SKM-1 treated with dmso at 0.1 percent for 144 hours (cell line): ENCODE results near the gene ALOX12B.
"Not testable (repeated sequence)": the region's sequence is repeated elsewhere in the genome, so short reads cannot be mapped to it uniquely, and the experiment has no call there.

ENCODE experiments used
- DNase-seq: peaks from one replicate; lab custom pipeline; 2025; ENCODE audit not compliant: unreplicated experiment; lab: John Stamatoyannopoulos, UW

Gene ALOX12B

DNA sequence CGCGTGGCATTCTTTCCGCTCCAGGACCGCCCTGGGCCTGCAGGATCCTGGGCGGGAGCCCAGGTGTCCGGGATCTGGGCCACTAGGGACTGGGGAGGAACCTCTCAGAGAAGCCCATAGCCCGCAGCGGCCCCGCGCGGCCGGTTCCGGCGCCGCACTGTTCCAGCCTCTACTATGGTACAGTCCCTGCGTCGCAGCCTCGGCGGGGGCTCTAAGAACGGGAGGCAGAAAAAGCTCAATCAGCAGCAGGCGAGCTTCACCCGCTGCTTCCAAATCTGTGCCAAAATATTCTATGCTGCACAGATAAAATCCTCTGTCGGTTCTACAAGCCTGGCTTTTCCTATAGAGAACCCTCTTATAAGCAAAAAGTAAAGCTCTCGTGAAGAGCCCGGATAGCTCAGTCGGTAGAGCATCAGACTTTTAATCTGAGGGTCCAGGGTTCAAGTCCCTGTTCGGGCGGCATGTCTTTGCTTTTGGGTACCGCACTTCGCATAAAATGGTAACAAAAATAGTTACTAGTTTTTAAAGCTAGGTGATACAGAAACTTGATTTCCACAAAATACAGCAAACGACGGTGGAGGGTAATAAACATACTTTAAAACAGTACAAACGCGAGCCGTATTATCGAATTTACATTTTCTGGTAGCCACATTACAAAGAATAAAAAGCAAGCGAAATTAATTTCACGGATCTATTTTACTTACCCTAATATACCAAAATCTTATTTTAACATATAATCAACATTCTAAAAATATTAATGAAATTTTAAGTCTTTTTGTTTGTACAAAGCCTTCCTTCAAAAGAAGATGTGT, 31.5 kb upstream of the ALOX12B start:
- peak; percentile 43 for DNase-seq

DNA sequence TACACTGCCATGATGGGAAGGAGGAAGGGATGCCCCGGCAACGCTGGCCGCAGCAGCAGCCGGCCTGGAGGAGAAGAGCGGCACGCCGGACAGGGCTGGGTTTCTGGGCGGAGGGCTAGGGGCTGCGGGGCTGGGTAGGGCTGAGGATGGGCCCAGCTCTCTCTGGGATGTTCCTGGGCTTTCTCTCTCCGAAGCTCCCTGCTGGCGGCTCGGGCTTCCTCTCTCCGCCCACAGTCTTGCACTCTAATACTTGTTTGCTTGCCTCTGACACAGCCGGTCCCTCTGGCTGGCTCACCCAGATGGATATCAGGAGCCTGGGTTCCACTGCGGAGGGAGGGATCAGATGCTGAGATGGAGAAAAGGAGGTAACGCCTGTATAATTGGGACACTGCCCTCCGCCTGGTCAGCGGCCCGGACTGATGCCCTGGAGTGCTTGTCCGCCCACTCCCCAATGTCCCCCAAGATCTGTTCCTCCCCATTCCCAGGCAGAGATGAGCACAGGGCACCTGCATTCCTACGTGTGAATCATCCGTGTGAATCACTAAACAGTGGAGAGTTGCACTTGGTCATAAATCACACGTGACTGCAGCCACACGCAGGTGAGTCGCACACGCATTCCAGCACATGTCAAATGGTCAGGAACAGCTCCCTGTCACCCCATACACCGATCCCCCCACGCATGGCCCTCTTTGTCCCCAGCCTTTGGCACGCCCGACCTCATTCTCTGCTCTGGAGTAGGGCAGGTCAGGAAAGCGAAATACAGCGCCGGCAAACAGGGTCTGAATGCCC, 30.7 kb upstream of the ALOX12B start, which contains the start of gene ALOXE3:
TSS of gene ALOXE3 (minus strand) at position 535 of the 789 bp plus-strand sequence. CDS start at position 11, 524 bp downstream.
- no peak for DNase-seq

DNA sequence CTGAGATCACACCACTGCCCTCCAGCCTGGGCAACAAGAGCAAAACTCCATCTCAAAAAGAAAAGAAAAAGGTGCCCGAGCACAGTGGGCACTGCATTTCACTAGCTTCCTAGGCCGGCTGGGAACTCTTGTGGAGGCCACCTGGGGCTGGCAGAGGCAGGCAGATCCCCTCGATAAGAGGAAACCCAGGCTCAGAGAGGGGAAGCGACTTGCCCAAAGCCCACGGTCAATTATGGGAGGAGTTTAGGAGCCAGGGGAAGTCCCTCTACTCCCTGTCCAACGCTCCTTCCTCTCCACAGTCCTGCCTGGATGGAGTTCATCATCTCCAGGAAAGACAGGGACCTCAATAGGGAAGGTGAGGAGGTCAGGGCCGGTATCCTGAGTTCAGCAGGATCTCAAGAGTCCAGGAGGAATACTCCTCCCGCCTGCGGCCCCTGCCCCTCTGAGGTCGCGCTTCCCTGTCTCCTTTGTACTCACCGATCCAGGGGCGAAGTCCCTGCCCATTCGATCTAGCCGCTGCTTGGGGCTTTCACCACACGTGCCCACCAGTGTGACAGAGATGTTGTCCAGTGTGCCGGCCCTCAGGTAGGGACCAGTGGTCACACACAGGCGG, 30.0 kb upstream of the ALOX12B start:
- DNase-seq: no peak

DNA sequence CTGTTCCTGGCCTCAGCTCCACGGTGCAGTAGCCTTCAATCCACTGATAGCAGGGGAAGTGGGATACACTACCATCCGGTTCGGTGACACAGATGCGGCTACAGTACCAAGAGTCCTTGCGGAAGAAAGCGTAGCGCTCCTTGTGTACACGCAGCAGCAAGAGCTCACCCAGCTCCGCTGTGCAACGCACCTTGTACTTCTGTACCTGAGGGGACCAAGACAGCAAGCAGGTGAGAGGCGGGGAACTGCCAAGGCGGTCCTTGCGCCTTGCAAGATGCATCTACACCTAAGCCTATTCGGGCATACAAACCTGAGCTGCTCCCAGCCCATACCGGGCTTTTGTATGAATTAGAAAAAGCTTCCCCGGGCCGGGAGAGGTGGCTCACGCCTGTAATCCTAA, 29.3 kb upstream of the ALOX12B start:
- no peak for DNase-seq

DNA sequence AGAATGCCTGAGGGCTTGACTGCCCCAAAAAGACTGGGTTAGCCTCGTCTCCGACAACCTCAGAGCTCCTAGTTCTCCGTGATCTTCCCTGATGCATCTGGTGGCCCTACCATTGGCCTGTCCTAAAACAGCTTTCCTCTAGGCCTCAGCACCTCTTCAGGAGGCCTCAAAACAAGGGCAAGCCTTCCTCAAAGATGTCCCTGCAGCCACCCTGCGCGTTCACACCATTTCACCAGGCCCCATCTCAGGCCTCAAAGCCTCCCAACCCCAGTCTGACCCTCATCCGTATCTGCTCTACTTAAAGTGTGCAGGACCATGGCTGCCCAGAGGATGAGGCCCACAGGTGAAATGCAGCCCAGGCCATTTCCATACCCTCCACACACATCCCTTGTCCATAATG, 23.4 kb upstream of the ALOX12B start:
- no peak for DNase-seq

DNA sequence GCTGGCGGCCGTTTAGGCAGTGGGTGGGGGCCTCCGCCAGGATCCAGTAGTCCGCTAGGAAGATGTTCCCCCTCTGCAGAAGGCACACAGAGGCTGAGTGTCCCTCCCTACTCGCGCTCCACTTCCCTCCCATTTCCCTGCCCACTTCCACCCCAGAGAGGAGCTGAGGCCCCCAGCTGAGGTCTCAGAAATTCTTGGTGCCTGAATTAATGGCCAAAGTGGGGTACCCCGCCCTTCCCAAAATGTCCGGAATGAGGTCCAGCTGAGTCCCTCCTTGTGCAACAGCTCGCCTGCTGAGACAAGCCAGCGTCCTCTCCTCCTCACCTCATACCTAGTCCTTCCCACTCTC, 22.9 kb upstream of the ALOX12B start:
- no peak for DNase-seq

DNA sequence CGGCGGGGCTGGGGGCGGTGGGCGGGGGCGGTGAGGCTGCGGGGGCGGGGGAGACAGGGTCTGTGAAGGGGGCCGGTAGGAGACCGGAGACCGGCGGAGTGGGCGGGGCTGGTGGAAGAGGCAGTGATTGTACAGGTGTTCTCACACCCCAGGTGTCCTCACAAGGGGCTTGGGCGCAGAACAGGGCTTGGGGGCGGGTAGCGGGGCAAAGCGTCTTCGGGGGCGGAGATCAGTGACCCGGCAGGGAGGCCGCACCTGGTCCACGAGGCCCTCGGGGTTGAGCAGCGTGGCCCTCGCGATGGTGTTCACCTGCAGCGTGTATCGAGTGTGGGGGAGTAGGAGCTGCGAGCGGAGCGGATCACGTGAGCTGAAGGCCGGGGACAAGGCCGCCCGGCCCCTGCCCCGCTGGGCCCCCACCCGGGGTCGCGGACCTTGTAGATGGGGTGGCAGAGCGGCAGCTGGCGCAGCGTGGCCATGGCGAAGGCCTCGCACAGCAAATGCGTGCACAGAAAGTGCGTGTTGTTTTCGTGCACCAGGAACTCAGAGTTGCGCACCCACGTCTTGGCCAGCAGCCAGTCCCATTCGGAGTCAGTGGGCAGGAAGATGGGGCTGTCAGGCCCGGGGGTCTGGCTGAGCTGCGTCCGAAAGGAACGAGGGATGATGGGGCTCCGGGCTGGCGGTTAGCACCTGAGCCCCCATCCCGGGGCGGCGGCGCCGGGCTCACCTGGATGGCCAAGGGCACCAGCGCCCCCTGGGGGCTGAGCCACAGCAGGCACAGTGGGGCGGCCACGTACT, 22.3 kb upstream of the ALOX12B start:
- no peak for DNase-seq

DNA sequence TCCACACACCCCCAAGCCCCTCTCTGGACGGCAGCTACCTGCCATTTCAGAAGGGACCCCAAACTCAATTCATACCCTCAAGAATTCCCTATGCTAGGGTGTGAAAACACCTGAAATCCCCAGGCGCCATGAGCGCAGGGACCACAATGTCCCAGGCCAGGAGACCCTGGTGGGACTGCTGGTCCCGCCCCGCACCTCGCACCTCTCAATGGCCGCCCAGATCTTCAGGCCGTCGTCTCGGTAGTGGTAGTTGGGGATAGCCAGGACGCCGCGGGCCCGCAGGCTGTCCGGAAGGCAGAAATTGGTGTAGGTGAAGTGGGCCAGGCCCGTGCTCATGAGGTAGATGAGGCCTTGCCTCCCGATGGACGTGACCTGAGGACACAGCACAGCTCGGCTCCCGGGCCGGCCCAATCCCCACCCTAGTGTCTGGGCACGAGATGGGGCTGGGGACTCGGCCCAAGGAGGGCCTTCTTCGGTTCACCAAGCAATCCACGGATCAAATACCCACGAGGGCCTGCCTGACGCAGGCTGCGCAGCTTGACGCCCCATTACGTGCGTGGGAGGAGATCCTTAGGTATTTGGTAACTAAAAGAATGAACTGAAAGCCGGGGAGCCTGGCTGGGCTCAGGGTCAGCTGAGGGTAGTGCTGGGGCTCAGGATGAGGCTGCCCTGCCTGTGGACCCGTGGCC, 21.6 kb upstream of the ALOX12B start:
- DNase-seq: no peak

DNA sequence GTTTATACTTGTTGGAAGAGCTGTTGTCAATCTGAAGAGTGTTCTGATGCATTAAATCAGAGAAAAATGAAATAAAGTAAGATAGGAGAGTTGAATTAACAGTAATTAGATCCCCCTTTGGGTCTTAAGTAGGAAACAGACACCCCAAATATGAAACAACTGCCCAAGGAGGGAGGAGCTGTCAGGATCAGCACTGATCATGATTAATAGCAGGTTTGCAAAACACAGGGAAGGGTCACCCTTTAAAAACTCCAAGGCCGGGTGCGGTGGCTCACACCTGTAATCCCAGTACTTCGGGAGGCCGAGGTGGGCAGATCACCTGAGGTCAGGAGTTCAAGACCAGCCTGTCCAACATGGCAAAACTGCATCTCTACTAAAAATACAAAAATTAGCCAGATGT, 19.5 kb upstream of the ALOX12B start:
- DNase-seq: not testable (repeated sequence)

DNA sequence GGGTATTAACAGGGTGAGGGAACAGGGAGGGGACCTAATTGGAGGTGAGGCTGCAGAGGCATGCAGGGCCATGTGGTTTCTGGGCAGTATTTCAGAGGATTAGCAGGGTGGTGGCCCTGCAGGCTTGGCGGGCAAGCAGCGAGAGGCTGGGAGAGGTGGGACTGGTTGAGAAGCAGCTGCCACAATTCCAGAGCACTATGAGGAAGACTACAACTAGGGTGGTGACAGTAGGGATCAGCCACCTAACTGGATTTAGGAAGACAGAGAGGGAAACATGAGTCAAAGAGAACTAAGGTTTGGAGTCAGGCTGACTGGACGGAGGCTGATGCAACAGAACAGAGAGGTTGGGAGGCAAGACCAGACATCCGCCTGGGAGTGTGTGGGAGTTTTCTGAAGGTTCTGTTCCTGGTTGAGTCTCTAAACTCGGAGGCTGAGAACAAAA, 18.5 kb upstream of the ALOX12B start:
- DNase-seq: no peak

DNA sequence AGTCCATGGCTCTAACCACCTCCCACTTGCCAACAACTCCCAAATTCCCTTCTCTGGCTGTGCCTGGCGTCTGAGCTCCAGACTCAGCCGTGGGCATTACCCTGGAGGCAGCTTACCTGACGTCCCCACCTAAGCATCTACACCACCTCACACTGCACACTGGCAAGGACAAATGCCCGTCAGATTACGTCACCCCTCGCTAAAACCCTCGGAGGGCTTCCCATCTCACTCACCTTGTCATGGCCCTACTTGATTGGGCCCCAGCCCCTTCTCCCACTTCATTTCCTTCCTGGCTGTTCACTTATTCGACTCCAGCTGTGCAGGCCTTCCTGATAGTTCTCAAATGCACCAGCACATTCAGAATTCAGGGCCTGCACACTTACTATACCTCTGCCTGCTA, 17.4 kb upstream of the ALOX12B start:
- DNase-seq: no peak

DNA sequence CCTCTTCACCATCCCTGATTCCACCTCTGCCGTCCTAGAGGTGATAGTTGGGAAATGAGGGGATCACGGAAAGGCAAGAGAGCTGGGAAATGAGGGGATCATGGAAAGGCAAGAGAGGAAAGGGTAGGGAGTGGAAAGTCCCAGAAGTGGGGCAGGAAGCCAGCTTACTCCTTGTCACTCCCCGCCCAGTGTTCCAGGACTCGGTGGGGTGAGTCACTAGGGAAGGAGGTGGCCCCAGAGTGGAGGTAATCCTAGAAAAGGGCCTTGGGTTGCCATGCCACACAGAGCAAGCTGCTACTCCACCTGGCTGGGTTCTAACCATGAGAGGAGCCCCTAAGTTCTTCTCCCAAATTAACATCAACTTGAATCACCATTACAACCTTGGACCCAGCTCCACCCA, 16.0 kb upstream of the ALOX12B start:
- DNase-seq: no peak

DNA sequence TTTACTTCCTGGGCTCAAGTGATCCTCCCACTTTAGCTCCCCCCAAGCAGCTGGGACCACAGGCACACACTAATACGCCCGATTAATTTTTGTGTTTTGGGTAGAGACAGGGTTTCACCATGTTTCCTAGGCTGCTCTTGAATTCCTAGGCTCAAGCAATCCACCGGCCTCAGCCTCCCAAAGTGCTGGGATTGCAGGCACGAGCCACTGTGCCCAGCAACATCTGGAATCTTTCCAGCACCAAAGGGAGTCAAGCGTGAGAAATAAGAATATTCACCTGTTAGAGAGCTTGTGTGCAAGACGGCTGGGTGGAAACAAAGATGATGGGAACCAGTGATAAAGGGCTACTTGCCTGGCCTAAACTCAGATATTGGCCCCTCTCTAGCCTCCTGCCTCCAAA, 14.2 kb upstream of the ALOX12B start:
- DNase-seq: no peak

DNA sequence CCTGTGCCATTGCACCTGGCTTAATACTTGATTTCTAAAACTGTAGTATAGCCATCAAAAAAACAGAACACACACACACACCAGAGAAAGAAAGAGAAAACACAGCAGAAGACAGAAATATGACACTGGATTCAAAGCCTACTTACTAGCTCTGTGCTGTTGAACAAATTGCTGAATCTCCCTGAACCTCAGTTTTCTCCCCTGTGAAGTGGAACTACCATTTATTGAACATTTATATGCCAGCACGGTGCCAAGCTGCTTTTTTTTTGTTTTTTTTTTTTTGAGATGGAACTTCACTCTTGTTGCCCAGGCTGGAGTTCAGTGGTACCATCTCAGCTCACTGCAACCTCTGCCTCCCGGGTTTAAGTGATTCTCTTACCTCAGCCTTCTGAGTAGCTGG, 13.2 kb upstream of the ALOX12B start:
- DNase-seq: no peak

DNA sequence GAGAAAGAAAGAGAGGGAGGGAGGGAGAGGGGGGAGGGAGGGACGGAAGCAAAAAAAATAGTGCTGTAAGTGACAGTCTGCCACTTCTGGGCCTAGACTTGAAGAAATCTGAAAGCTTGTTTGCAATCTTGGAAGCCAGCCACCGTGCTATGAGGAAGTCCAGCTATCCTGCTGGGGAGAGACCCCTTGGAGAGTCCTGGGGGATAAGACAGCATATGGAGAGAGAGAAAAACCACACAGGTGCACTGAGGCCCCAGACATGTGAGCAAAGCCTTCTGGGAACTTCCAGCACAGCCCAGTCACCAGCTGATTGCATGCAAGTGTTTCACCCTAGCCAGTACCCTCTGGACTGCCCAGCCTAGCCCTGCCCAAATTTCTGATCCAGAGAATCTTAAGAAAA, 12.6 kb upstream of the ALOX12B start:
- DNase-seq: no peak

DNA sequence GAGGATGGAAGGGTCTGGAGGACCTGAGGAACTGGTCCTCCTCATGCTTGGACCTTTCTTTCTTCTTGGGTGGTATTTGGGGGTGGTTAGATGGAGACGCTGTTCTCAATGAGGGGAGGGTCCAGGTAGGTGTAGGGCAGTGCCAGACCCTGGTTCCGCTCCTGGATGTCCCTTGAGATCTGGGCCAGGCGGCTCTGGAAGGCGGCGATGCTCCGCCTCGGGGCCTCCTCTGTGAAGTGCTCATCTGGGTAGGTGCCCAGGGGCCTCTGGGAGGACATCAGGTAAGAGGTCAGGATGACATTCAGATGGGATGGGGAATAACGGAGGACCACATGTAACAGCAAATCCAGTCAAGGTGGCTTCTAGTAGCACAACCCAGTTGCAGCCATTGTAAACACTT, 9.0 kb upstream of the ALOX12B start:
- DNase-seq: no peak

DNA sequence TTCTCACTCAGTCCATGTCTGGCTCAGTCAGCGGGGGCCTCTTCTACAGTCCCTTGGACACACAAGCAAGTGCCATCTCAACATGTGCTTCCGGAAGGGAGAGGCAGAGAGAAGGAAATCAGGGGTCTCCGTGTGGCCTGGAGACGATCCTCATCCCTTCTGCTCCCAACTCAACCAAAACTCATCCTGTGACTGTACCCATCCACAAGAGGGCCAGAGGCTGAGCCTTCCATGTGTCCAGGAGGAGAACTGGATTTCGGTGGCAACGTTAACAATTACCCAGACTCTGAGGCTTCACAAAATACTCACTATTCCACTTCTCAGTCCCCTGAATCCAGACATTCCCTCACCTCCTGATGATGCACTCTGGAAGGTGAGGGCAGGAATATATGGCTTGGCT, 7.8 kb upstream of the ALOX12B start:
- DNase-seq: no peak

DNA sequence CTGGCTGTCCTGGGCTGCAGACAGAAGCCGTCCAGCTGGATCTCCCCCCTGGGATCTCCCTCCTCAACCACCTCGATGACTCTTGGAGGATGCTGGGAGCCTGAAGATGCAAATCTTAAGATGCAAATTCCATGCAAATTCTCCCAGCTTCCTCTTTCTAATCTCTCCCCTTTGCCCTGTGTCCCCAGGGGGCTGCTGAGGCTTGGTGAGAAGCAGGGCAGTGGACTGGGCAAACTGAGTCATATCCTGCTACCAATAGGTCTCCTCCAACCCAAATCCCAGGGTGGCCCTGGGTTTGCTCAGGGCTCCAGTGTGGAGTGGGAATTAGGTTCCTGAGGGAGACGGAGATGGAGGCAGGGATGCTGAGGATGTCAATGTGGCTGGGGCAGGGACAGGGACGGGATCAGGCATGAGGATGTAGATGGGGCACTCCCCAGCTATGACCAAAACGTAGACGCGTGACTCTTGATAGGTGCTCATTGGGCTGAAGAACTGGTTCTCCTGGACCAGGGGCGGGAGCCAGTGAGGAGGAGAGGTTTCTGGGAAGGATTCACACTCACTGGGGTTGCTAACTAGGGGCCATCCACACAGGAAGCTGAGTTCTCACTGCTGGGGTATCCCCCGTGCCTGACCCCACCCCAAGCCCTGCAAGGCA, 3.6 kb upstream of the ALOX12B start:
- DNase-seq: no peak

DNA sequence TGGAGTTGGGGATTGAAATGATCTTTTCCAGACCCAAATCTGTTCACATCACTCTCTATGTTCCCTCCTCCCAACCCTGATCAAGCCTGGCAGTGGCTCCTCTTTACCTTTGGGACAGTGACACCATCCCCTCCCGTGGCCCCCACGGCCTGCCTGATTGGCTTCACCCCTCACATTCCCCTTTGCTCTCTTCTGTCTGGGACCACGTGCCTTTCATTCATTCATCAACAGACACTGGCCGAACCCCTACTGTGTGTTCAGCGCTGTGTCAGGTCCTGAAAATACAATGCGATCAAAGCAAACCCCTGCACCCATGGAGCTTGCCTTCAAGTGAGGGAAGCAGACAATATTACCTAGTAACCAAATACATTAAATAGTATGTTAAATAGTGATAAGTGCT, 2.2 kb upstream of the ALOX12B start:
- DNase-seq: no peak

DNA sequence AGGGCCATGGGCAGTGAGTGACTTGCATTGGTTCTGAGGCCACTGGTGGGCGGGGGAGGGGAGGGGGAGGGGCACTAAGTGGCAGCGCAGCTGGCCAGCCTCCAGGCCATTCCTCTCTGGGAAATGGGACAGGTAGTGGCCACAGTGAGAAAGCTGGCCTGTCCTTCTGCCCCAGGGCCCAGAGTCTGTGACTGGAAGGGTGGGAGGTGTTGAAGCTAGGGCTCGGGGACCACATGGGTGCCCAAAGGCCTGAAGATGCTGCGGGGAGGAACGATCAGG, 375 bp upstream of the ALOX12B start:
- DNase-seq: no peak
